Stimulated activated CD4-positive, alpha-beta T cell treated with anti-CD3 and anti-CD28 coated beads, Interleukin-4, amount 100 ng/mL, for 48 hours (primary cell): ENCODE data around the gene ARFGEF3.
"Not testable (repeated sequence)": the region's sequence is repeated elsewhere in the genome, so short reads cannot be mapped to it uniquely, and the experiment has no call there.

Experiments
- DNase-seq, 2 donors: peaks; one replicate each; pipeline ENCODE4 v3.0.0-alpha.2; 2020; ENCODE audit warnings: low read depth in 2 of 2

Gene ARFGEF3

GRCh38 chr6:138347864-138348263, 186.1 kb downstream of the ARFGEF3 start:
- DNase-seq = no peak

GRCh38 chr6:138349891-138350290, 188.2 kb downstream of the ARFGEF3 start:
- no peak for DNase-seq

GRCh38 chr6:138357928-138358327, 196.2 kb downstream of the ARFGEF3 start:
- DNase-seq = no peak

- not testable (repeated sequence) for DNase-seq
Observed at GRCh38 chr6:138368684-138369083, 206.9 kb downstream of the ARFGEF3 start.

- no peak for DNase-seq
Observed at GRCh38 chr6:138370631-138371451, 209.1 kb downstream of the ARFGEF3 start.

GRCh38 chr6:138371452-138371711, 209.6 kb downstream of the ARFGEF3 start:
- no peak for DNase-seq

- DNase-seq = no peak
Observed at GRCh38 chr6:138371720-138372119, 210.0 kb downstream of the ARFGEF3 start.

GRCh38 chr6:138372711-138373463, 211.1 kb downstream of the ARFGEF3 start:
- DNase-seq = no peak

GRCh38 chr6:138374230-138374629, 212.5 kb downstream of the ARFGEF3 start:
- DNase-seq = no peak

GRCh38 chr6:138374815-138375214, 213.1 kb downstream of the ARFGEF3 start:
- DNase-seq = no peak

- no peak for DNase-seq
Observed at GRCh38 chr6:138377042-138377441, 215.3 kb downstream of the ARFGEF3 start.

GRCh38 chr6:138377844-138378243, 216.1 kb downstream of the ARFGEF3 start, which contains the start of gene SMIM28:
SMIM28 (plus strand) TSS chr6:138377905; CDS start chr6:138378073, 168 bp downstream.
- no peak for DNase-seq

GRCh38 chr6:138378463-138378862, 216.7 kb downstream of the ARFGEF3 start:
- no peak for DNase-seq

GRCh38 chr6:138382498-138383265, 220.9 kb downstream of the ARFGEF3 start:
- DNase-seq = no peak

- DNase-seq = no peak
Observed at GRCh38 chr6:138383776-138384175, 222.0 kb downstream of the ARFGEF3 start.

GRCh38 chr6:138386897-138387296, 225.2 kb downstream of the ARFGEF3 start:
- no peak for DNase-seq

- no peak for DNase-seq
Observed at GRCh38 chr6:138387577-138388368, 226.0 kb downstream of the ARFGEF3 start.

GRCh38 chr6:138389551-138389950, 227.8 kb downstream of the ARFGEF3 start:
- DNase-seq = no peak
